ENCODE results near the gene SLC5A9. TPM values are rescaled to one million over a fixed set of nuclear protein-coding genes. Genes with fewer than 3 reads are reported as not detected.

SLC5A9 gene
- total RNA-seq, 2 donors from 2014 or later, result not detected

DNA sequence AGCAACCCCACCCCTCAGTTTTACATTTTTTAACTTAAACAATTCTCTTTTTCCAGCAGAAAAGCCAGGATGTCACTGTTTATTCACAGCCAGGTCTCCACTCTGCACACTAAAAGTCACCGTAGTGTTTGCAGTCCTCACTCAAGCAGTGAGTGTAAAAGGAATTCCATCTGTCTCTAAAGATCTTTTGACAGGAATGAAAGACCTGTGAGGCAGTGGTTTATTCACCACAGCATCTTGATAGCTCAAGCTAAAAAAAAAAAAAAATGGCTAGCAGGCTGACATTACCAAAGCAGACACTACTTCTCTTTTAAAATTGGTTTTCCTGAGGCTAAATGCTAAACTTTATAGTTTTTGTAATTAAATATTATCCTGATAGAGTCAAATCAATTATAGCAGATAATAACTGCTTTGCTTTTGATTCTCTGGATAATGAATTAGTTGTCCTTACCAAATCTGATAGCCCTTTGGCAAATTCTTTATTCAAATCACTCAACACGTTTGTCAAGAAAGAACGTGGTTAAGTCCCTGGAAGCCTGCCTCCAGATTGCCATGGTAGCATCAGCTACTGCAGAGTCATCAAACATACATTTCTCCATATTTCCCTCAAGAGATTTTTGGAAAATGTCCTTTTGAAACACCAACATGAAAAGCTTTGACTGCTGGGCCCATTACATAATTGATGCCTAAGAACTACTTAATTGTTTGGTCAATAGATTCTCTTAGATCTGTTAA lies 22.2 kb upstream of the SLC5A9 start:
- Histone ChIP-seq H3K9me3 (no peaks in the 10 kb centered on the region), H3K27ac (no peak overlapping the region), H3K4me1 (no peaks in the 10 kb centered on the region), H3K36me3 (no peaks in the 10 kb centered on the region), H3K4me3 (no peak overlapping the region), H3K27me3 (no peaks in the 10 kb centered on the region)
- no peak for DNase-seq (ENCODE audit: low spot score)
- TF ChIP-seq, protein P1, sequence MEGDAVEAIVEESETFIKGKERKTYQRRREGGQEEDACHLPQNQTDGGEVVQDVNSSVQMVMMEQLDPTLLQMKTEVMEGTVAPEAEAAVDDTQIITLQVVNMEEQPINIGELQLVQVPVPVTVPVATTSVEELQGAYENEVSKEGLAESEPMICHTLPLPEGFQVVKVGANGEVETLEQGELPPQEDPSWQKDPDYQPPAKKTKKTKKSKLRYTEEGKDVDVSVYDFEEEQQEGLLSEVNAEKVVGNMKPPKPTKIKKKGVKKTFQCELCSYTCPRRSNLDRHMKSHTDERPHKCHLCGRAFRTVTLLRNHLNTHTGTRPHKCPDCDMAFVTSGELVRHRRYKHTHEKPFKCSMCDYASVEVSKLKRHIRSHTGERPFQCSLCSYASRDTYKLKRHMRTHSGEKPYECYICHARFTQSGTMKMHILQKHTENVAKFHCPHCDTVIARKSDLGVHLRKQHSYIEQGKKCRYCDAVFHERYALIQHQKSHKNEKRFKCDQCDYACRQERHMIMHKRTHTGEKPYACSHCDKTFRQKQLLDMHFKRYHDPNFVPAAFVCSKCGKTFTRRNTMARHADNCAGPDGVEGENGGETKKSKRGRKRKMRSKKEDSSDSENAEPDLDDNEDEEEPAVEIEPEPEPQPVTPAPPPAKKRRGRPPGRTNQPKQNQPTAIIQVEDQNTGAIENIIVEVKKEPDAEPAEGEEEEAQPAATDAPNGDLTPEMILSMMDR (IDR thresholded peaks at IDR 0.05), result no peak

GRCh38 chr1:48202030-48202752 lies 20.3 kb upstream of the SLC5A9 start:
- Histone ChIP-seq H3K27me3 (no peaks in the 10 kb centered on the region), H3K27ac (no peak overlapping the region), H3K4me3 (no peak overlapping the region), H3K4me1 (no peaks in the 10 kb centered on the region), H3K9me3 (no peaks in the 10 kb centered on the region), H3K36me3 (no peaks in the 10 kb centered on the region)
- TF ChIP-seq, protein P1 (IDR thresholded peaks at IDR 0.05), result peak; percentile 71 to 87
- peak; percentile 80 for DNase-seq (ENCODE audit: low spot score)

- Histone ChIP-seq H3K4me3 (no peak overlapping the region), H3K27me3 (no peaks in the 10 kb centered on the region), H3K4me1 (no peaks in the 10 kb centered on the region), H3K36me3 (no peaks in the 10 kb centered on the region), H3K27ac (no peak overlapping the region), H3K9me3 (no peaks in the 10 kb centered on the region)
- TF ChIP-seq, protein P1 (IDR thresholded peaks at IDR 0.05), result peak; percentile 50 to 76
- DNase-seq (ENCODE audit: low spot score), result no peak
Measured at GRCh38 chr1:48203287-48203900, 19.1 kb upstream of the SLC5A9 start.

DNA sequence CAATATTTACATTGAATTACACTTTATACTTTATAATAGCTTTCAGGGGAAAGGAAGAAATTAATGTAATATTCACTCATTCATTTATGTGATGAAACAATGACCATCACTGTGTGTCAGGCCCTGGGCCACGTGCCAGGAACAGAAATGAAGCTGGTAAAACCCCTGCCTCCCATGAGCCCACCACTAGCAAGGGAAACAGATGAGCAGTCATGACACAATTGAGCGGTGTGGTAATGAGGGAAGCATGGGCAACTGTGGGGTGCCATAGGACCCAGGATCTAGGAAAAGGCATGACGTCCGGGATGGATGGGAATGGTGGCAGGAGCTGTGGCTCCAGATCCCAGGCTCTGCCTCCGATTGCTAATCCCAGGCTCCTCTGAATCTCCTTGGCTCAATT lies 17.0 kb upstream of the SLC5A9 start:
- no peak overlapping the region for H3K4me3 ChIP-seq
- TF ChIP-seq, protein P1 (IDR thresholded peaks at IDR 0.05), result no peak
- H3K27ac ChIP-seq, result no peak overlapping the region
- no peaks in the 10 kb centered on the region for H3K27me3 ChIP-seq
- H3K36me3 ChIP-seq, result no peaks in the 10 kb centered on the region
- no peak for DNase-seq (ENCODE audit: low spot score)
- no peaks in the 10 kb centered on the region for H3K4me1 ChIP-seq
- H3K9me3 ChIP-seq, result no peaks in the 10 kb centered on the region

GRCh38 chr1:48206371-48206770 lies 16.1 kb upstream of the SLC5A9 start:
- Histone ChIP-seq H3K27me3 (no peaks in the 10 kb centered on the region), H3K27ac (no peak overlapping the region), H3K4me1 (no peaks in the 10 kb centered on the region), H3K36me3 (no peaks in the 10 kb centered on the region), H3K9me3 (no peaks in the 10 kb centered on the region), H3K4me3 (no peak overlapping the region)
- TF ChIP-seq, protein P1 (IDR thresholded peaks at IDR 0.05), result no peak
- no peak for DNase-seq (ENCODE audit: low spot score)

All from right atrium auricular region (tissue), 2 donors.